ENCODE measurements around the gene COL7A1. TPM values are rescaled to one million over a fixed set of nuclear protein-coding genes. Genes with fewer than 3 reads are reported as not detected.

The COL7A1 gene
- total RNA-seq, 1 donor from 2014 or later, result 28.7 TPM

DNA sequence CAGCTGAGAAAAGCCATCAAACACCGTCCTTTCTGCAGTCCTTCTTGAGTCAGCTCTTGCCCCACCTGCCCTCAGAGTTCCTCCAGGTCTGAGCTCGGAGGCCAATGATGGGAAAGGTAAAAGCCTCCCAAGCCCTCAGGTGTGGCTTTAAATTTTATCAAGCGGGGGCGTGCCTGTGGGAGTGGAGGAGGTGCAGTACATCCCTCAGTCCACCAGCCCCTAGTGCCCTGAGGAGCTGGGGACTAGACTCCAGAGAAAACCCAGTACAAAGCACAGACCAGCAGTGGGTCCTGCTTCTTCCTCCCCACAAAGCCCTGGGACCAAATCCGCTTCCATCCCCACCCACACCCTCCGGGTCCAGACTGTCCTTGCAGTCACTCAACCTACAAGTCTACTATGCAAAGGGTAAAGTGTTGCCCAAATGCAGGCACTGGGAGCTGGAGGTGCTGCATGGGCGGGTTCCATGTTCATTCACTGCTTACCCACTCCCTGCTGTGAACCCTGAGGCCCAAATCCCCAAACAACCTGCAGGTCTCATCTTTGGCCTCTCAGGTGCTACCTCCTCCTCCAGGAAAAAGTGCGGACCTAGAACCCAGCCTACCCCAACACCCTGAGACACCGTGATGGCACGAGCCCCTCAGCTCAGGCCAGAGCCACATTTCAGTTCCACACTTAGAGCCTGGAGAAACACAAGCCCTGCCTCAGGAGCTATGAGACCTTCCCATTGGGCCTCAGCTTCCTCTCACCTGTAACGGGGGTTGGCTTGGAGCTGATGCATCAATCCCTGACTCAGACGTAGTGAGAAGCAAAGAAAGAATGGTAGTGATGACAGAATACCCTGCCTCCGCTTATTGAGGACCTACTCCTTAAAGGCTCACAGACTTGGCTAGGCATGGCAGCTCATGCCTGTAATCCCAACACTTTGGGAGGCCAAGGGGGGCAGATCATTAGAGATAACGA, 41.0 kb downstream of the COL7A1 start:
- FAIRE-seq (no peak), DNase-seq (ENCODE audit: low read depth) (no peak)
- no peak overlapping the region for H3K4me3 ChIP-seq (ENCODE audit: insufficient read depth, low read depth, low read length)
- peaks cover 7% of the 10 kb centered on the region for H3K79me2 ChIP-seq (ENCODE audit: insufficient read depth, low read length)
- no peaks in the 10 kb centered on the region for H3K36me3 ChIP-seq (ENCODE audit: insufficient read depth, low read length)
- Mint-ChIP-seq H3K36me3 (ENCODE audit: low read depth, unreplicated experiment) (peaks cover 14% of the 10 kb centered on the region), H3K27me3 (ENCODE audit: low read depth, unreplicated experiment) (no peaks in the 10 kb centered on the region), H3K4me3 (ENCODE audit: unreplicated experiment) (peak overlapping the region; percentile 88), H3K4me1 (ENCODE audit: low read depth, unreplicated experiment) (peaks cover 23% of the 10 kb centered on the region), H3K27ac (ENCODE audit: unreplicated experiment) (no peak overlapping the region), H3K9me3 (ENCODE audit: unreplicated experiment) (no peaks in the 10 kb centered on the region)
- H4K20me1 ChIP-seq (ENCODE audit: insufficient read depth, low read length), result peaks cover 18% of the 10 kb centered on the region
- no peak overlapping the region for H2AFZ ChIP-seq (ENCODE audit: low read depth, low read length)
- no peak overlapping the region for H3K9ac ChIP-seq (ENCODE audit: low read length)
- H3K27me3 ChIP-seq (ENCODE audit: insufficient read depth, low read length), result no peaks in the 10 kb centered on the region
- H3K27ac ChIP-seq (ENCODE audit: low read depth, low read length), result no peak overlapping the region
- H3K9me3 ChIP-seq (ENCODE audit: insufficient read depth, low read depth, low read length), result no peaks in the 10 kb centered on the region
- no peak for TF ChIP-seq CTCF (IDR thresholded peaks at IDR 0.05; ENCODE audit: insufficient read depth, low read depth, low read length)
- no peak for TF ChIP-seq EZH2 (IDR thresholded peaks at IDR 0.05; ENCODE audit: insufficient read depth, low read length)
- H3K4me2 ChIP-seq (ENCODE audit: low read length), result no peak overlapping the region
- peaks cover 14% of the 10 kb centered on the region for H3K4me1 ChIP-seq (ENCODE audit: insufficient read depth, low read length)

DNA sequence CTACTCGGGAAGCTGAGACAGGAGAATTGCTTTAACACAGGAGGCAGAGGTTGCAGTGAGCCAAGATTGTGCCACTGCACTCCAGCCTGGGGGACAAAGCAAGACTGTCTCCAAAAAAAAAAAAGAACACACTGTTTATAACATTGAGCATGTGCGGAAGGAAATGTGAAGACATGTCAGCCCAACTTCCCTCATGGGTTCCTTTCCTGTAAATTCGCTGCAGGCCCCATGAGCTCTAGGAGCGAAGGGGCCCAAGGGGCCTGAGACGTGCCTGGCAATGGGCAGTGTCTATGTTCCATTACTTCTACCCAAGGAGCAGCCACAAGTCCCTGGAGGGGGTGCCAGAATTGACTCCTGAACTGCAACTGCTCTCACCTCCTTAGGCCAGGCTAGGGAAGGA, 41.8 kb downstream of the COL7A1 start:
- FAIRE-seq, result no peak
- Histone ChIP-seq H3K4me2 (ENCODE audit: low read length) (no peak overlapping the region), H3K4me3 (ENCODE audit: insufficient read depth, low read depth, low read length) (no peak overlapping the region), H3K79me2 (ENCODE audit: insufficient read depth, low read length) (no peaks in the 10 kb centered on the region), H3K9ac (ENCODE audit: low read length) (no peak overlapping the region), H4K20me1 (ENCODE audit: insufficient read depth, low read length) (peaks cover 12% of the 10 kb centered on the region), H2AFZ (ENCODE audit: low read depth, low read length) (no peak overlapping the region), H3K9me3 (ENCODE audit: insufficient read depth, low read depth, low read length) (no peaks in the 10 kb centered on the region), H3K4me1 (ENCODE audit: insufficient read depth, low read length) (peaks cover 14% of the 10 kb centered on the region), H3K36me3 (ENCODE audit: insufficient read depth, low read length) (no peaks in the 10 kb centered on the region), H3K27ac (ENCODE audit: low read depth, low read length) (no peak overlapping the region), H3K27me3 (ENCODE audit: insufficient read depth, low read length) (no peaks in the 10 kb centered on the region)
- H3K9me3 Mint-ChIP-seq (ENCODE audit: unreplicated experiment), result no peaks in the 10 kb centered on the region
- TF ChIP-seq CTCF (IDR thresholded peaks at IDR 0.05; ENCODE audit: insufficient read depth, low read depth, low read length), result no peak
- no peak for TF ChIP-seq EZH2 (IDR thresholded peaks at IDR 0.05; ENCODE audit: insufficient read depth, low read length)
- H3K4me3 Mint-ChIP-seq (ENCODE audit: unreplicated experiment), result no peak overlapping the region
- no peak for DNase-seq (ENCODE audit: low read depth)
- H3K36me3 Mint-ChIP-seq (ENCODE audit: low read depth, unreplicated experiment), result peaks cover 21% of the 10 kb centered on the region
- peaks cover 18% of the 10 kb centered on the region for H3K4me1 Mint-ChIP-seq (ENCODE audit: low read depth, unreplicated experiment)
- H3K27me3 Mint-ChIP-seq (ENCODE audit: low read depth, unreplicated experiment), result no peaks in the 10 kb centered on the region
- H3K27ac Mint-ChIP-seq (ENCODE audit: unreplicated experiment), result no peak overlapping the region
